ENCODE measurements around the gene COL5A2. TPM values are rescaled to one million over a fixed set of nuclear protein-coding genes. Genes with fewer than 3 reads are reported as not detected.

Gene COL5A2
- total and polyA plus RNA-seq, 10 of the 15 experiments (the other 5 are each of a cell fraction or from before 2014, with no cell fraction given), result 0.04 to 0.85 (median 0.39) TPM

- H3K27me3 ChIP-seq (replicated peaks in 1 of 2; ENCODE audit: control insufficient read depth in 2 of 2, insufficient read depth in 2 of 2, low read length in 1 of 2), result no peaks in the 10 kb centered on the region
- no peak overlapping the region for H3K4me3 ChIP-seq
- TF ChIP-seq ZNF592 (IDR thresholded peaks at IDR 0.05) (no peak), POLR2AphosphoS5 (IDR thresholded peaks at IDR 0.05; ENCODE audit: low read length) (no peak), PAX5 (IDR thresholded peaks at IDR 0.05; ENCODE audit: borderline replicate concordance, low read depth, low read length) (no peak), ZNF622 (IDR thresholded peaks at IDR 0.05) (no peak), USF1 (IDR thresholded peaks at IDR 0.05; ENCODE audit: borderline replicate concordance, extremely low read length, insufficient read depth, low read depth, low read length) (no peak)
- TF ChIP-seq, protein P1, sequence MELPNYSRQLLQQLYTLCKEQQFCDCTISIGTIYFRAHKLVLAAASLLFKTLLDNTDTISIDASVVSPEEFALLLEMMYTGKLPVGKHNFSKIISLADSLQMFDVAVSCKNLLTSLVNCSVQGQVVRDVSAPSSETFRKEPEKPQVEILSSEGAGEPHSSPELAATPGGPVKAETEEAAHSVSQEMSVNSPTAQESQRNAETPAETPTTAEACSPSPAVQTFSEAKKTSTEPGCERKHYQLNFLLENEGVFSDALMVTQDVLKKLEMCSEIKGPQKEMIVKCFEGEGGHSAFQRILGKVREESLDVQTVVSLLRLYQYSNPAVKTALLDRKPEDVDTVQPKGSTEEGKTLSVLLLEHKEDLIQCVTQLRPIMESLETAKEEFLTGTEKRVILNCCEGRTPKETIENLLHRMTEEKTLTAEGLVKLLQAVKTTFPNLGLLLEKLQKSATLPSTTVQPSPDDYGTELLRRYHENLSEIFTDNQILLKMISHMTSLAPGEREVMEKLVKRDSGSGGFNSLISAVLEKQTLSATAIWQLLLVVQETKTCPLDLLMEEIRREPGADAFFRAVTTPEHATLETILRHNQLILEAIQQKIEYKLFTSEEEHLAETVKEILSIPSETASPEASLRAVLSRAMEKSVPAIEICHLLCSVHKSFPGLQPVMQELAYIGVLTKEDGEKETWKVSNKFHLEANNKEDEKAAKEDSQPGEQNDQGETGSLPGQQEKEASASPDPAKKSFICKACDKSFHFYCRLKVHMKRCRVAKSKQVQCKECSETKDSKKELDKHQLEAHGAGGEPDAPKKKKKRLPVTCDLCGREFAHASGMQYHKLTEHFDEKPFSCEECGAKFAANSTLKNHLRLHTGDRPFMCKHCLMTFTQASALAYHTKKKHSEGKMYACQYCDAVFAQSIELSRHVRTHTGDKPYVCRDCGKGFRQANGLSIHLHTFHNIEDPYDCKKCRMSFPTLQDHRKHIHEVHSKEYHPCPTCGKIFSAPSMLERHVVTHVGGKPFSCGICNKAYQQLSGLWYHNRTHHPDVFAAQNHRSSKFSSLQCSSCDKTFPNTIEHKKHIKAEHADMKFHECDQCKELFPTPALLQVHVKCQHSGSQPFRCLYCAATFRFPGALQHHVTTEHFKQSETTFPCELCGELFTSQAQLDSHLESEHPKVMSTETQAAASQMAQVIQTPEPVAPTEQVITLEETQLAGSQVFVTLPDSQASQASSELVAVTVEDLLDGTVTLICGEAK (IDR thresholded peaks at IDR 0.05; ENCODE audit: borderline replicate concordance), result no peak
- SMC1A ChIA-PET (ENCODE audit: uncharacterized antibody, unreplicated experiment), result no interaction called here
- H3K9ac ChIP-seq (ENCODE audit: control insufficient read depth, insufficient read depth, low read length), result no peak overlapping the region
- no peaks in the 10 kb centered on the region for H3K4me1 ChIP-seq (ENCODE audit: control insufficient read depth, insufficient read depth, low read length)
- no peaks in the 10 kb centered on the region for H4K20me1 ChIP-seq (ENCODE audit: control insufficient read depth, insufficient read depth)
- no peak for FAIRE-seq
- POLR2A ChIA-PET, result no interaction called here
- H3K4me2 ChIP-seq (ENCODE audit: control insufficient read depth, insufficient read depth), result no peak overlapping the region
- no peak overlapping the region for H2AFZ ChIP-seq (ENCODE audit: control insufficient read depth, low read depth, low read length)
- no peaks in the 10 kb centered on the region for H3K9me3 ChIP-seq (replicated peaks; ENCODE audit: control insufficient read depth, insufficient read depth, low read length)
- DNase-seq (ENCODE audit: low read depth, low spot score), result no peak
- no peak for ATAC-seq
- H3K36me3 ChIP-seq (ENCODE audit: control insufficient read depth in 2 of 2, insufficient read depth in 2 of 2, low read length in 1 of 2), result no peaks in the 10 kb centered on the region
- no TSS peak for BruUV-seq (replicated peaks)
- in situ Hi-C loops (cut with MboI) (no loop called here), intact Hi-C loops (cut with micrococcal nuclease; ENCODE audit: unreplicated experiment) (no loop called here)
- no peak overlapping the region for H3K27ac ChIP-seq (ENCODE audit: control insufficient read depth, insufficient read depth)
- RAD21 ChIA-PET (ENCODE audit: unreplicated experiment), result interaction anchor here (0.6 kb wide), 1 partner anchor 735 kb away, joined by 3 read pairs; no protein-coding TSS in a partner anchor
- CTCF ChIA-PET, result interaction anchor here (0.6 kb wide), 1 partner anchor 676 kb away, joined by 3 read pairs; no protein-coding TSS in a partner anchor
- 39% methylated on average over 2 of the region's 2 CpGs for WGBS (ENCODE audit: insufficient coverage, insufficient replicate concordance, low lambda C conversion rate, missing lambda C conversion rate)
- H3K79me2 ChIP-seq (ENCODE audit: control insufficient read depth, insufficient read depth, low read length), result no peaks in the 10 kb centered on the region
Observed at GRCh38 chr2:189214484-189214883, 34.9 kb upstream of the COL5A2 start.

All from GM12878 (cell line).